Neural cell (in vitro differentiated cells): ENCODE results near the gene IER3. TPM values are rescaled to one million over a fixed set of nuclear protein-coding genes. Genes with fewer than 3 reads are reported as not detected.

Experiments used
- H2AFZ ChIP-seq: fragments of 200-600, 300-800 bp; sonication (generic), shearing (Covaris generic); 2 replicates; pipeline ENCODE4 v1.6.0; 2014; ENCODE audit warnings: low read depth, mild to moderate bottlenecking, antibody characterized with exemption, low read length, moderate library complexity
- H3F3A ChIP-seq: fragments of 200-600 bp; shearing (Covaris generic); 2 replicates; pipeline ENCODE4 v1.6.1; 2016; ENCODE audit warnings: mild to moderate bottlenecking, moderate library complexity, mixed read lengths, antibody characterized with exemption, low read length; ENCODE audit not compliant: insufficient read depth, poor library complexity, severe bottlenecking
- H3K27ac ChIP-seq: fragments of 200-600, 300-800 bp; sonication (generic), shearing (Covaris generic); 2 replicates; pipeline ENCODE4 v1.5.1; 2014; ENCODE audit warnings: mild to moderate bottlenecking, low read length, moderate library complexity
- H3K27me3 ChIP-seq: fragments of 300-800, 200-600 bp; sonication (generic), shearing (Covaris generic); 2 replicates; pipeline ENCODE4 v1.6.0; 2014; ENCODE audit warnings: mild to moderate bottlenecking, low read depth, low read length, moderate library complexity; ENCODE audit not compliant: insufficient read depth
- H3K36me3 ChIP-seq: fragments of 300-800, 200-600 bp; sonication (generic), shearing (Covaris generic); 2 replicates; pipeline ENCODE4 v1.5.1; 2014; ENCODE audit warnings: mild to moderate bottlenecking, antibody characterized with exemption, low read length, moderate library complexity; ENCODE audit not compliant: insufficient read depth
- H3K4me2 ChIP-seq: fragments of 300-800, 200-600 bp; sonication (generic), shearing (Covaris generic); 2 replicates; pipeline ENCODE4 v1.6.0; 2014; ENCODE audit warnings: mild to moderate bottlenecking, low read length
- H3K4me3 ChIP-seq: fragments of 300-800, 200-600 bp; sonication (generic), shearing (Covaris generic); 2 replicates; pipeline ENCODE4 v1.5.1; 2014; ENCODE audit warnings: mild to moderate bottlenecking, low read length, moderate library complexity
- H3K79me2 ChIP-seq: fragments of 200-600 bp; shearing (Covaris generic); replicated peaks from 2 replicates; pipeline ENCODE4 v1.6.0; 2014; ENCODE audit warnings: mild to moderate bottlenecking, low read length, moderate library complexity; ENCODE audit not compliant: insufficient read depth
- H3K9ac ChIP-seq: fragments of 300-800, 200-600 bp; sonication (generic), shearing (Covaris generic); 2 replicates; pipeline ENCODE4 v1.6.1; 2016; ENCODE audit warnings: mild to moderate bottlenecking, low read length, mixed read lengths
- H3K9me2 ChIP-seq: fragments of 200-600 bp; shearing (Covaris generic); 2 replicates; pipeline ENCODE4 v1.6.1; 2016; ENCODE audit warnings: mild to moderate bottlenecking, low read length, mixed read lengths; ENCODE audit not compliant: insufficient read depth
- H3K9me3 ChIP-seq: fragments of 200-600, 300-800 bp; sonication (generic), shearing (Covaris generic); 2 replicates; pipeline ENCODE4 v1.6.1; 2016; ENCODE audit warnings: mild to moderate bottlenecking, mixed run types, low read length, moderate library complexity, mixed read lengths
- H4K20me1 ChIP-seq: fragments of 200-600 bp; shearing (Covaris generic); 2 replicates; pipeline ENCODE4 v1.6.1; 2016; ENCODE audit warnings: mild to moderate bottlenecking, mixed run types; ENCODE audit not compliant: insufficient read depth
- MXI1 ChIP-seq: fragments of 450-650 bp; conservative IDR thresholded peaks from 2 replicates; pipeline ENCODE4 v1.6.1; 2014; ENCODE audit warnings: antibody characterized with exemption, mild to moderate bottlenecking; ENCODE audit not compliant: poor library complexity, severe bottlenecking
- SMC3 ChIP-seq: fragments of 450-650 bp; conservative IDR thresholded peaks from 2 replicates; pipeline ENCODE4 v1.6.1; 2014; ENCODE audit warnings: antibody characterized with exemption, mild to moderate bottlenecking, moderate library complexity; ENCODE audit not compliant: poor library complexity
- TAF1 ChIP-seq: IDR thresholded peaks from 2 replicates; pipeline ENCODE4 v1.6.1; 2012; ENCODE audit warnings: low read depth
- polyA plus RNA-seq: library from polyadenylated mRNA; depleted of rRNA; stranded (reverse); fragments of >200 nt; gene quantifications from 2 replicates; pipeline ENCODE4 v1.2.3, GENCODE V29; 2014
- TF ChIP-seq, protein P1 (sequence below): fragments of 450-650 bp; IDR thresholded peaks from 2 replicates; pipeline ENCODE4 v1.5.1; 2014; ENCODE audit warnings: antibody characterized with exemption, mild to moderate bottlenecking, moderate library complexity; ENCODE audit not compliant: poor library complexity, severe bottlenecking
- TF ChIP-seq, protein P2 (sequence below): IDR thresholded peaks from 2 replicates; pipeline ENCODE4 v1.6.1; 2012; ENCODE audit warnings: borderline replicate concordance

IER3 gene
- polyA plus RNA-seq, 1 donor from 2014 or later = 3.0 TPM

DNA sequence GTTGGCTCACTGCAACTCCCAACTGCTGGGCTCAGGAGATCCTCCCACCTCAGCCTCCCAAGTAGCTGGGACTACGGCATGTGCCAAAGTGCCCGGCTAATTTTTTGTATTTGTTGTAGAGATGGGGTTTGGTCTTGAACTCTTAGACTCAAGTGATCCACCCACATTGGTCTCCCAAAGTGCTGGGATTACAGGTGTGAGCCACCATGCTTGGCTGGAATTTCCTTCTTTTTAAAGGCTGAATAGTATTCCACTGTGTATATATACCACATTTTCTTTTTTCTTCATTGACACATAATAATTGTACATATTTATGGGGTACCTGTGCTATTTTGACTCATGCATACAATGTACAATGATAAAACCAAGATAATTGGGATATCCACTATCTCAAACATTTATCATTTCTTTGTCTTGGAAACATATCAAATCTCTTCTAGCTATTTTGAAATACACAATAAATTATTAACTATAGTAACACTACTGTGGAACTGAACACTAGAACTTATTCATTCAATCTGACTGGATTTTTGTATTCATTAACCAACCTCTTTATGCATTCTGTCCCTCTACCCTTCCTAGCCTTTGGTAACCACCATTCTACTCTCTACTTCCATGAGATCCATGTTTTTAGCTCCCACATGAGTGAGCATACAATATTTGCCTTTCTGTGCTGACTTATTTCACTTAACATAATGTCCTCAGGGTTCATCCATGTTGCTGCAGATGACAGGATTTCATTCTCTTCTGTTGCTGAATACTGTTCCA is 35.1 kb downstream of the IER3 start:
- H3K27ac ChIP-seq = no peak overlapping the region

DNA sequence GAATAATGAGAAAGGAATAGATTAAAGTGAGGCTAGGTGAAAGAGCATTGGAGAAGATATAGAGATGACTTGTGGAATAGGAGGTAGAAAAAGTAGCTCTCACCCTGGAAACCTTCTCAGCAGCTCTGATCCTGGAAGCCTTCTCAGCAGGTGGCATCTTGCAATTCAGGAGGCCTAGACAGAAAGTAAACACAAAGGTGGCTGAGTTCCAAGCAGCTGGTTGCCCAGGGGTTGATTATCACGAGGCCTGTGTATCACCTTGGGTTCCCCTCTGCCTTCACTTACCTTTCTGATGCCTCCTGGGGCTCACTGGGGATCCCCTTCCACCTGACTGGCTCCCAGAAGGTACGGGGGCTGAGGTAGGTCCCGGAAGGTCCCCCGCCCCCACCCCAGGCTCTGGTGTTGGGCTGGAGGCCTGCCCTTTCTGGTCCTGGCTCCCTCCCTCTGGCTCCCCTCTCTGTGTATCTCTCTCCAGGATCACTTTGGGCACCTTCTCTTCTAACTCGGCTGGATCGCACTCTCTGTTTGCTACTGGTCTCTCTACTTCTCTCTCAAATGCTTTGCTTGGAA is 37.0 kb downstream of the IER3 start:
- no peak overlapping the region for H2AFZ ChIP-seq
- no peaks in the 10 kb centered on the region for H3K79me2 ChIP-seq
- H3K4me2 ChIP-seq = no peak overlapping the region
- no peak overlapping the region for H3K9ac ChIP-seq
- H3K27ac ChIP-seq = no peak overlapping the region
- no peaks in the 10 kb centered on the region for H3K9me3 ChIP-seq
- TF ChIP-seq SMC3 = no peak
- TF ChIP-seq, protein P1, sequence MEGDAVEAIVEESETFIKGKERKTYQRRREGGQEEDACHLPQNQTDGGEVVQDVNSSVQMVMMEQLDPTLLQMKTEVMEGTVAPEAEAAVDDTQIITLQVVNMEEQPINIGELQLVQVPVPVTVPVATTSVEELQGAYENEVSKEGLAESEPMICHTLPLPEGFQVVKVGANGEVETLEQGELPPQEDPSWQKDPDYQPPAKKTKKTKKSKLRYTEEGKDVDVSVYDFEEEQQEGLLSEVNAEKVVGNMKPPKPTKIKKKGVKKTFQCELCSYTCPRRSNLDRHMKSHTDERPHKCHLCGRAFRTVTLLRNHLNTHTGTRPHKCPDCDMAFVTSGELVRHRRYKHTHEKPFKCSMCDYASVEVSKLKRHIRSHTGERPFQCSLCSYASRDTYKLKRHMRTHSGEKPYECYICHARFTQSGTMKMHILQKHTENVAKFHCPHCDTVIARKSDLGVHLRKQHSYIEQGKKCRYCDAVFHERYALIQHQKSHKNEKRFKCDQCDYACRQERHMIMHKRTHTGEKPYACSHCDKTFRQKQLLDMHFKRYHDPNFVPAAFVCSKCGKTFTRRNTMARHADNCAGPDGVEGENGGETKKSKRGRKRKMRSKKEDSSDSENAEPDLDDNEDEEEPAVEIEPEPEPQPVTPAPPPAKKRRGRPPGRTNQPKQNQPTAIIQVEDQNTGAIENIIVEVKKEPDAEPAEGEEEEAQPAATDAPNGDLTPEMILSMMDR = no peak
- TF ChIP-seq, protein P2, sequence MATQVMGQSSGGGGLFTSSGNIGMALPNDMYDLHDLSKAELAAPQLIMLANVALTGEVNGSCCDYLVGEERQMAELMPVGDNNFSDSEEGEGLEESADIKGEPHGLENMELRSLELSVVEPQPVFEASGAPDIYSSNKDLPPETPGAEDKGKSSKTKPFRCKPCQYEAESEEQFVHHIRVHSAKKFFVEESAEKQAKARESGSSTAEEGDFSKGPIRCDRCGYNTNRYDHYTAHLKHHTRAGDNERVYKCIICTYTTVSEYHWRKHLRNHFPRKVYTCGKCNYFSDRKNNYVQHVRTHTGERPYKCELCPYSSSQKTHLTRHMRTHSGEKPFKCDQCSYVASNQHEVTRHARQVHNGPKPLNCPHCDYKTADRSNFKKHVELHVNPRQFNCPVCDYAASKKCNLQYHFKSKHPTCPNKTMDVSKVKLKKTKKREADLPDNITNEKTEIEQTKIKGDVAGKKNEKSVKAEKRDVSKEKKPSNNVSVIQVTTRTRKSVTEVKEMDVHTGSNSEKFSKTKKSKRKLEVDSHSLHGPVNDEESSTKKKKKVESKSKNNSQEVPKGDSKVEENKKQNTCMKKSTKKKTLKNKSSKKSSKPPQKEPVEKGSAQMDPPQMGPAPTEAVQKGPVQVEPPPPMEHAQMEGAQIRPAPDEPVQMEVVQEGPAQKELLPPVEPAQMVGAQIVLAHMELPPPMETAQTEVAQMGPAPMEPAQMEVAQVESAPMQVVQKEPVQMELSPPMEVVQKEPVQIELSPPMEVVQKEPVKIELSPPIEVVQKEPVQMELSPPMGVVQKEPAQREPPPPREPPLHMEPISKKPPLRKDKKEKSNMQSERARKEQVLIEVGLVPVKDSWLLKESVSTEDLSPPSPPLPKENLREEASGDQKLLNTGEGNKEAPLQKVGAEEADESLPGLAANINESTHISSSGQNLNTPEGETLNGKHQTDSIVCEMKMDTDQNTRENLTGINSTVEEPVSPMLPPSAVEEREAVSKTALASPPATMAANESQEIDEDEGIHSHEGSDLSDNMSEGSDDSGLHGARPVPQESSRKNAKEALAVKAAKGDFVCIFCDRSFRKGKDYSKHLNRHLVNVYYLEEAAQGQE = no peak
- TF ChIP-seq TAF1 = no peak
- no peak for TF ChIP-seq MXI1
- no peaks in the 10 kb centered on the region for H4K20me1 ChIP-seq
- no peaks in the 10 kb centered on the region for H3F3A ChIP-seq
- no peak overlapping the region for H3K4me3 ChIP-seq
- peaks cover 7% of the 10 kb centered on the region for H3K36me3 ChIP-seq
- no peaks in the 10 kb centered on the region for H3K27me3 ChIP-seq
- H3K9me2 ChIP-seq = no peaks in the 10 kb centered on the region

More for the DNA sequence above, 35.1 kb downstream of the IER3 start:
- H3K9ac ChIP-seq = no peak overlapping the region
- H3K79me2 ChIP-seq = no peaks in the 10 kb centered on the region
- H3K27me3 ChIP-seq = no peaks in the 10 kb centered on the region
- no peak overlapping the region for H2AFZ ChIP-seq
- H3K36me3 ChIP-seq = peaks cover 7% of the 10 kb centered on the region
- H3K9me2 ChIP-seq = no peaks in the 10 kb centered on the region
- no peak overlapping the region for H3K4me2 ChIP-seq
- TF ChIP-seq, protein P2 = no peak
- H3F3A ChIP-seq = no peaks in the 10 kb centered on the region
- no peak overlapping the region for H3K4me3 ChIP-seq
- no peaks in the 10 kb centered on the region for H4K20me1 ChIP-seq
- H3K9me3 ChIP-seq = no peaks in the 10 kb centered on the region
